HCT116 (cell line): ENCODE data around the gene STK4. TPM values are rescaled to one million over a fixed set of nuclear protein-coding genes. Genes with fewer than 3 reads are reported as not detected.

ENCODE experiments used
- ATAC-seq: fragments of 200-7000 bp; cut with Tn5 transposase; 2 replicates; pipeline ENCODE4 v1.9.1; 2020; ENCODE audit warnings: mild to moderate bottlenecking, moderate library complexity
- BruUV-seq: library from RNA; stranded (reverse); fragments of 400-500 nt; replicated peaks from 2 replicates; lab custom pipeline; 2021; lab: Mats Ljungman, UMichigan
- CTCF ChIA-PET: fragments of 300-600 bp; sonication (Branson Sonifier 250); formaldehyde crosslinking; loops from one replicate; lab custom pipeline; 2021; ENCODE audit warnings: antibody characterized with exemption; lab: Charles Lee
- POLR2A ChIA-PET: fragments of 300-600, 350-600 bp; sonication (Branson Sonifier 250); formaldehyde crosslinking; loops from one replicate; lab custom pipeline; 2021; ENCODE audit warnings: antibody characterized with exemption; lab: Charles Lee
- RAD21 ChIA-PET, 2 experiments: fragments of 300-600 bp; sonication (Branson Sonifier 250); formaldehyde crosslinking; loops; one replicate each; lab custom pipeline; 2023; ENCODE audit warnings: low total read pairs in 2 of 2; ENCODE audit not compliant: uncharacterized antibody in 2 of 2, unreplicated experiment in 2 of 2, low non-redundant PET in 1 of 2; lab: Charles Lee
- DNase-seq: peaks from one replicate; pipeline ENCODE4 v3.0.0-alpha.2; 2010; ENCODE audit warnings: low read depth, low spot score
- H2AFZ ChIP-seq: fragments of 200-600 bp; shearing (Covaris generic), sonication (generic); 2 replicates; pipeline ENCODE4 v1.6.1; 2017; ENCODE audit warnings: low read depth, mixed run types, mixed read lengths, antibody characterized with exemption, low read length; ENCODE audit not compliant: poor library complexity, severe bottlenecking
- H3K27ac ChIP-seq: 2 replicates; pipeline ENCODE4 v1.5.1; 2012; ENCODE audit warnings: low read depth, low read length
- H3K27me3 ChIP-seq: fragments of 200-600 bp; sonication (generic); 2 replicates; pipeline ENCODE4 v1.6.1; 2016; ENCODE audit warnings: mixed run types, low read length, mixed read lengths; ENCODE audit not compliant: insufficient read depth
- H3K36me3 ChIP-seq, 2 experiments: fragments of 200-500 bp in 1 of 2; fragments of 200-600 bp in 1 of 2; sonication (Bioruptor generic) in 1 of 2; sonication (generic) in 1 of 2; 2 replicates each; pipeline versions ENCODE4 v1.5.1 to v1.6.1; 2014 to 2016; ENCODE audit warnings: low read length in 2 of 2, inconsistent platforms in 1 of 2, mixed read lengths in 1 of 2, mixed run types in 1 of 2; ENCODE audit not compliant: insufficient read depth in 2 of 2, control insufficient read depth in 1 of 2
- H3K4me1 ChIP-seq, 2 experiments: fragments of 200-600 bp in 1 of 2; sonication (generic) in 1 of 2; 2 replicates each; pipeline versions ENCODE4 v1.5.1 to v1.6.1; 2012 to 2017; ENCODE audit warnings: low read length in 2 of 2, inconsistent platforms in 1 of 2, mild to moderate bottlenecking in 1 of 2, mixed read lengths in 1 of 2, mixed run types in 1 of 2, moderate library complexity in 1 of 2; ENCODE audit not compliant: insufficient read depth in 2 of 2, control insufficient read depth in 1 of 2
- H3K4me2 ChIP-seq: fragments of 200-600 bp; sonication (generic); 2 replicates; pipeline ENCODE4 v1.6.1; 2017; ENCODE audit warnings: mixed run types, low read length, mixed read lengths
- H3K4me3 ChIP-seq, 2 experiments: fragments of 200-600 bp in 1 of 2; sonication (generic) in 1 of 2; replicated peaks in 1 of 2; 2 replicates each; pipeline ENCODE4 v1.5.1; 2011 to 2016; ENCODE audit warnings: low read length in 2 of 2, control low read depth in 1 of 2, low read depth in 1 of 2, mild to moderate bottlenecking in 1 of 2, mixed read lengths in 1 of 2, mixed run types in 1 of 2
- H3K79me2 ChIP-seq: fragments of 200-600 bp; sonication (generic); 2 replicates; pipeline ENCODE4 v1.6.1; 2017; ENCODE audit warnings: mild to moderate bottlenecking, mixed run types, low read length, moderate library complexity, mixed read lengths; ENCODE audit not compliant: insufficient read depth
- H3K9ac ChIP-seq: fragments of 200-600 bp; sonication (generic); 2 replicates; pipeline ENCODE4 v1.6.1; 2016; ENCODE audit warnings: low read length, mixed read lengths
- H3K9me2 ChIP-seq: fragments of 200-600 bp; sonication (generic), shearing (Covaris generic); 2 replicates; pipeline ENCODE4 v1.6.1; 2017; ENCODE audit warnings: mixed run types, mild to moderate bottlenecking, moderate library complexity; ENCODE audit not compliant: insufficient read depth
- H3K9me3 ChIP-seq, 2 experiments: fragments of 200-500 bp in 1 of 2; fragments of 200-600 bp in 1 of 2; sonication (Bioruptor generic) in 1 of 2; sonication (generic) in 1 of 2; 2 replicates each; pipeline ENCODE4 v1.6.1; 2014 to 2017; ENCODE audit warnings: low read length in 2 of 2, mixed read lengths in 2 of 2, inconsistent platforms in 1 of 2, low read depth in 1 of 2, mild to moderate bottlenecking in 1 of 2, mixed run types in 1 of 2, moderate library complexity in 1 of 2; ENCODE audit not compliant: control insufficient read depth in 1 of 2, insufficient read depth in 1 of 2
- H4K20me1 ChIP-seq: fragments of 200-600 bp; sonication (generic), shearing (Covaris generic); 2 replicates; pipeline ENCODE4 v1.6.1; 2017; ENCODE audit warnings: mixed run types, mild to moderate bottlenecking, moderate library complexity; ENCODE audit not compliant: insufficient read depth
- CEBPB ChIP-seq: IDR thresholded peaks from 2 replicates; pipeline ENCODE4 v1.6.1; 2012; ENCODE audit warnings: low read depth
- EGR1 ChIP-seq: IDR thresholded peaks from 2 replicates; pipeline ENCODE4 v1.6.1; 2012; ENCODE audit warnings: low read depth
- ELF1 ChIP-seq: IDR thresholded peaks from 2 replicates; pipeline ENCODE4 v1.6.1; 2012; ENCODE audit warnings: low read depth, borderline replicate concordance
- FOSL1 ChIP-seq: IDR thresholded peaks from 2 replicates; pipeline ENCODE4 v1.6.1; 2012; ENCODE audit warnings: low read depth
- JUND ChIP-seq: IDR thresholded peaks from 2 replicates; pipeline ENCODE4 v1.6.1; 2012
- MAX ChIP-seq: IDR thresholded peaks from 2 replicates; pipeline ENCODE4 v1.6.1; 2012
- POLR2A ChIP-seq: IDR thresholded peaks from 2 replicates; pipeline ENCODE4 v1.7.0; 2011; ENCODE audit warnings: borderline replicate concordance; ENCODE audit not compliant: insufficient read depth, insufficient read length; ENCODE audit errors: extremely low read depth
- POLR2AphosphoS5 ChIP-seq: IDR thresholded peaks from 2 replicates; pipeline ENCODE4 v1.6.1; 2011; ENCODE audit warnings: mild to moderate bottlenecking, low read depth, low read length, moderate library complexity
- RAD21 ChIP-seq: IDR thresholded peaks from 2 replicates; pipeline ENCODE4 v1.6.1; 2012; ENCODE audit warnings: low read depth, mild to moderate bottlenecking
- REST ChIP-seq: IDR thresholded peaks from 2 replicates; pipeline ENCODE4 v1.6.1; 2012; ENCODE audit warnings: low read depth
- SP1 ChIP-seq: IDR thresholded peaks from 2 replicates; pipeline ENCODE4 v1.6.1; 2012; ENCODE audit warnings: low read depth
- SRF ChIP-seq: IDR thresholded peaks from 2 replicates; pipeline ENCODE4 v1.6.1; 2012; ENCODE audit warnings: low read depth
- ZBTB33 ChIP-seq: IDR thresholded peaks from 2 replicates; pipeline ENCODE4 v1.6.1; 2011; ENCODE audit warnings: mild to moderate bottlenecking, low read length, moderate library complexity; ENCODE audit not compliant: insufficient replicate concordance; ENCODE audit errors: extremely low read depth
- ZFX ChIP-seq: fragments of 450-650 bp; IDR thresholded peaks from 2 replicates; pipeline ENCODE4 v1.6.1; 2017
- intact Hi-C: fragments of 100-400 bp; cut with micrococcal nuclease; formaldehyde crosslinking; loops from 2 replicates; pipeline ENCODE4 v1.10.0; 2022
- total RNA-seq: library from RNA; stranded (reverse); gene quantifications from one replicate; pipeline ENCODE4 v1.2.1, GENCODE V29; 2021; ENCODE audit not compliant: unreplicated experiment

STK4 gene
- total RNA-seq, 1 experiment from 2014 or later = 45.4 TPM

- ATAC-seq (no peak), DNase-seq (no peak)
- Histone ChIP-seq H3K9me2 (no peaks in the 10 kb centered on the region), H3K9me3 (no peaks in the 10 kb centered on the region), H3K9ac (no peak overlapping the region), H3K4me1 (peaks cover 0 to 8% of the 10 kb centered on the region in 2 experiments; a peak in 2 of 4 replicates), H3K36me3 (peaks cover 0 to 6% of the 10 kb centered on the region in 2 experiments; a peak in 1 of 4 replicates), H2AFZ (no peak overlapping the region), H3K27ac (no peak overlapping the region), H4K20me1 (no peaks in the 10 kb centered on the region), H3K27me3 (no peaks in the 10 kb centered on the region), H3K4me2 (no peak overlapping the region), H3K79me2 (peaks cover 3% of the 10 kb centered on the region; the same call in 1 of the 2 replicates), H3K4me3 (no peak overlapping the region)
- intact Hi-C loops = no loop called here
- TF ChIP-seq POLR2A (no peak), ELF1 (no peak), MAX (no peak), CEBPB (no peak), ZBTB33 (no peak), POLR2AphosphoS5 (no peak), SRF (no peak), REST (no peak), RAD21 (no peak), FOSL1 (no peak), EGR1 (no peak), ZFX (no peak), JUND (no peak), SP1 (no peak)
- RAD21 ChIA-PET = no interaction called here
- POLR2A ChIA-PET = no interaction called here
- no TSS peak for BruUV-seq
- CTCF ChIA-PET = interaction anchor here (0.6 to 7.4 kb wide), 4 partner anchors 13 to 45 kb away, joined by 3 to 32 read pairs (median 4); no protein-coding TSS in a partner anchor
These were observed 90.3 kb downstream of the STK4 start for GRCh38 chr20:45056473-45057173.
